Ishikawa (cell line): ENCODE data around the gene NRL.

Experiments used
- CEBPB ChIP-seq: IDR thresholded peaks from 2 replicates; pipeline ENCODE4 v1.6.1; 2012
- CREB1 ChIP-seq: IDR thresholded peaks from 2 replicates; pipeline ENCODE4 v1.6.1; 2012; ENCODE audit warnings: low read depth
- EGR1 ChIP-seq: IDR thresholded peaks from 2 replicates; pipeline ENCODE4 v1.6.1; 2012
- EP300 ChIP-seq: IDR thresholded peaks from 2 replicates; pipeline ENCODE4 v1.6.1; 2012; ENCODE audit warnings: borderline replicate concordance
- FOXM1 ChIP-seq: IDR thresholded peaks from 2 replicates; pipeline ENCODE4 v1.6.1; 2012; ENCODE audit warnings: low read depth, borderline replicate concordance
- NFIC ChIP-seq: IDR thresholded peaks from 2 replicates; pipeline ENCODE4 v1.6.1; 2012
- RAD21 ChIP-seq: IDR thresholded peaks from 2 replicates; pipeline ENCODE4 v1.6.1; 2012; ENCODE audit warnings: low read depth
- TAF1 ChIP-seq: IDR thresholded peaks from 2 replicates; pipeline ENCODE4 v1.6.1; 2012; ENCODE audit warnings: low read depth, mild to moderate bottlenecking
- TCF12 ChIP-seq: IDR thresholded peaks from 2 replicates; pipeline ENCODE4 v1.6.1; 2012; ENCODE audit warnings: low read depth
- TEAD4 ChIP-seq: IDR thresholded peaks from 2 replicates; pipeline ENCODE4 v1.6.1; 2012
- YY1 ChIP-seq: IDR thresholded peaks from 2 replicates; pipeline ENCODE4 v1.6.1; 2012; ENCODE audit warnings: low read depth
- ZBTB7A ChIP-seq: IDR thresholded peaks from 2 replicates; pipeline ENCODE4 v1.6.1; 2012; ENCODE audit warnings: low read depth
- TF ChIP-seq, protein P1 (sequence below): IDR thresholded peaks from 2 replicates; pipeline ENCODE4 v1.6.1; 2012; ENCODE audit warnings: low read depth, mild to moderate bottlenecking
- TF ChIP-seq, protein P2 (sequence below): IDR thresholded peaks from 2 replicates; pipeline ENCODE4 v1.6.1; 2012
- TF ChIP-seq, protein P3 (sequence below): IDR thresholded peaks from 2 replicates; pipeline ENCODE4 v1.6.1; 2012

NRL gene

DNA sequence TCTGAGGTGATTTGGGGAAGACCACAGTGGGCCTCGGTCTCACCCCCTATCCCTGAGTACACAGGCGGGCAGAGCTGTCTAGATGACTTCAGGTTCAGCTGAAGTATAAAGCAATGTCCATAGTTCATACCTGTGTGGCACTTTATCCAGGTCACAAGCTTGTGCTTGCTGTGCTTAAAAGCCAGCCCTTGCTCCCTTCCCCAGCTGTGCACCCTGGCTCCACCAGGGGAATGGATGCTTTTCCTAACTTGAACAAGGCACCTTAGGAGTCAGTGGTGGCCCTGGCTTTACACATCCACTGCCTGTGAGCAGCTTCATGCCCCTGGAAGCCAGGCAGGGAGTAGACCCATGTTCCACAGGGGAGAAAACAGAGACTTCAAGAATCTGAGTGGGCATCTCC, 57.5 kb downstream of the NRL start:
- no peak for TF ChIP-seq CREB1
- no peak for TF ChIP-seq NFIC
- TF ChIP-seq TCF12: no peak
- no peak for TF ChIP-seq CEBPB
- no peak for TF ChIP-seq YY1
- TF ChIP-seq FOXM1: no peak

DNA sequence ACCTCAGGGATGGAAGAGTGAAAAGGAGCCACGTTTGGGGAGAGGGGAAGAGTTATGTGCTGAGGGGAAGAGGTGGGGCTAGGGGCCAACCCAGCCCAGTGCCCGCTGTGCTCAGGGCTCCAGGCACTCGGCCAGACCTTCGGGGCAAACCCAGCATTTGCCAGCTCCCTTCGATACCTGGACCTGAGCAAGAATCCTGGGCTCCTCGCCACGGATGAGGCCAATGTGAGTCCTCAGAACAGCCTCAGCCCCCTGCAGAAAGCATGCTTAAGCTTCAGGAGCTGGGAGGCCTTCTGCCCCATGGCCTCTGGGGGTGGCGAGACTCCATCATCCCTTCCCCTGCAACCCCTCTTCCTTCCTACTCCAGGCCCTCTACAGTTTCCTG, 58.0 kb downstream of the NRL start:
- TF ChIP-seq EGR1: no peak
- no peak for TF ChIP-seq TAF1
- no peak for TF ChIP-seq FOXM1
- no peak for TF ChIP-seq TCF12
- no peak for TF ChIP-seq YY1
- no peak for TF ChIP-seq RAD21
- no peak for TF ChIP-seq ZBTB7A
- TF ChIP-seq, protein P1, sequence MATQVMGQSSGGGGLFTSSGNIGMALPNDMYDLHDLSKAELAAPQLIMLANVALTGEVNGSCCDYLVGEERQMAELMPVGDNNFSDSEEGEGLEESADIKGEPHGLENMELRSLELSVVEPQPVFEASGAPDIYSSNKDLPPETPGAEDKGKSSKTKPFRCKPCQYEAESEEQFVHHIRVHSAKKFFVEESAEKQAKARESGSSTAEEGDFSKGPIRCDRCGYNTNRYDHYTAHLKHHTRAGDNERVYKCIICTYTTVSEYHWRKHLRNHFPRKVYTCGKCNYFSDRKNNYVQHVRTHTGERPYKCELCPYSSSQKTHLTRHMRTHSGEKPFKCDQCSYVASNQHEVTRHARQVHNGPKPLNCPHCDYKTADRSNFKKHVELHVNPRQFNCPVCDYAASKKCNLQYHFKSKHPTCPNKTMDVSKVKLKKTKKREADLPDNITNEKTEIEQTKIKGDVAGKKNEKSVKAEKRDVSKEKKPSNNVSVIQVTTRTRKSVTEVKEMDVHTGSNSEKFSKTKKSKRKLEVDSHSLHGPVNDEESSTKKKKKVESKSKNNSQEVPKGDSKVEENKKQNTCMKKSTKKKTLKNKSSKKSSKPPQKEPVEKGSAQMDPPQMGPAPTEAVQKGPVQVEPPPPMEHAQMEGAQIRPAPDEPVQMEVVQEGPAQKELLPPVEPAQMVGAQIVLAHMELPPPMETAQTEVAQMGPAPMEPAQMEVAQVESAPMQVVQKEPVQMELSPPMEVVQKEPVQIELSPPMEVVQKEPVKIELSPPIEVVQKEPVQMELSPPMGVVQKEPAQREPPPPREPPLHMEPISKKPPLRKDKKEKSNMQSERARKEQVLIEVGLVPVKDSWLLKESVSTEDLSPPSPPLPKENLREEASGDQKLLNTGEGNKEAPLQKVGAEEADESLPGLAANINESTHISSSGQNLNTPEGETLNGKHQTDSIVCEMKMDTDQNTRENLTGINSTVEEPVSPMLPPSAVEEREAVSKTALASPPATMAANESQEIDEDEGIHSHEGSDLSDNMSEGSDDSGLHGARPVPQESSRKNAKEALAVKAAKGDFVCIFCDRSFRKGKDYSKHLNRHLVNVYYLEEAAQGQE: no peak

DNA sequence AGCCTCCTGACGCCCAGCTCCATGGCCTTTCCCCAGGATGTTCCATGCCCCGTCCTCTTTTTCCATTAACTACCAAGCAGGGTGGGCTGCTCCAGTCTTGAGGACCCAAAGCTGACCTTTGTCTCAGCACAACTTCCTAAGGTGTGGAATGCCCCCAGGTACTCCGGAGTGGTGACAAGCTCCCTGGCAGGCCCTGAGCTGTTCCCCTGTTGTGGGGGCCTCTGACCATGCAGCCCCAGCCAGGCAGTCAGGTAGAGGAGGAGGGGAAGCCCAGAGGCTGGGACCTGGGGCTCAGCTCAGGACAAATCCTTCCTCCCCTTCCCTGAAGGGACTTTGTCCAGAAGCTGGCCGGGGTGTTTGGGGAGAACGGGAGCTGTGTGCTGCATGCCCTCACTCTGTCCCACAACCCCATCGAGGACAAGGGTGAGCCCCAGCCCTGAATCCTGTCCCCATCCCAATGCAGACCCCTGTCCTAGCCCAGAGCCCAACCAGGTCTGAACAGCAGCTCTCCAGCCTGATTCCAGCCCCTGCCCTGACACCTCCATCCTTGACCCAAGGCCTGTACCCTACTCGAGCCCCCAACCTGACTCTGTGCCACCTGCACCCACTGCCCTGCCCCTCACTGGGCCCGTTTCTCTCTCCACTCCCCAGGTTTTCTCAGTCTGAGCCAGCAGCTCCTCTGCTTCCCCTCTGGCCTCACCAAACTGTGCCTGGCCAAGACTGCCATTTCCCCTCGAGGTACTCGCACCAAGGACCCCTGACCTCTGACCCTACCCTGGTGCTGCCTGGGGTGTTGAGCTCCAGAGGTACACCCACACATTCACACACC, 58.6 kb downstream of the NRL start:
- TF ChIP-seq YY1 (no peak), CEBPB (no peak), TCF12 (no peak)

DNA sequence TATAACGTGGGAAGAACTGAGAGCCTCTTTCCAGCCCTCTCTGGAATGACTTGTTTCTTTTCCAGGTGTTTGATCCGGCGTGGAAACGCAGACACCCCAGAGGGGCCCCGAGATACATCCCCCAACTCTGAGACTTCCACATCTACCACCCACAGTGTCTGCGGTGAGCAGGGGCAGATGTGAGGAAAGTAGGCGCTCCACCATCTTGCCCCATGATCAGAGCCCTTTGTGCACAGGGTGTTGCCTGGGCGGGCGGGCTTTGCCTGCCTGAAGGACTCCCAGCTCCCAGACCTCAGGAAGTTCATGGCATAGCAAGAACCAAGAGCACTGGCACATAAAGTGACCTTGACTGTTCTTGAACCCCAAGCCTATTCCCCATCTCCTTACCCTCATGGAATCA, 60.1 kb downstream of the NRL start:
- TF ChIP-seq, protein P2, sequence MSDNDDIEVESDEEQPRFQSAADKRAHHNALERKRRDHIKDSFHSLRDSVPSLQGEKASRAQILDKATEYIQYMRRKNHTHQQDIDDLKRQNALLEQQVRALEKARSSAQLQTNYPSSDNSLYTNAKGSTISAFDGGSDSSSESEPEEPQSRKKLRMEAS: no peak
- no peak for TF ChIP-seq YY1
- no peak for TF ChIP-seq EGR1

DNA sequence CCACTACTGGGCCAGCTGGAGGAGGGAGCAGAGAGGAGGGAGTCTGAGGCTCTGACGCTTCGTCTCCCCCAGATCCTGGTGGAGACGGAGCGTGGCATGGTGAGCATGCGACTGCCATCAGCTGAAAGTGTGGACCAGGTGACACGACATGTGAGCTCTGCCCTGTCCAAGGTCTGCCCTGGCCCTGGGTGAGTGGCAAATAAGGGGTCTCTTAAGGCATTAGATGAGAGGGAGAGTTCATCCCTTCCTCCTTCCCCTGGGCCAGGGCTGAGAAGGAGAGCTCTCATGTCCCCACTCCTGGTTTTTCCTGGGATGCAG, 60.5 kb downstream of the NRL start:
- TF ChIP-seq CEBPB (no peak), EGR1 (no peak), TAF1 (no peak), EP300 (no peak), RAD21 (no peak), NFIC (no peak), TCF12 (no peak), YY1 (no peak), ZBTB7A (no peak), FOXM1 (no peak)
- TF ChIP-seq, protein P2: no peak
- TF ChIP-seq, protein P3, sequence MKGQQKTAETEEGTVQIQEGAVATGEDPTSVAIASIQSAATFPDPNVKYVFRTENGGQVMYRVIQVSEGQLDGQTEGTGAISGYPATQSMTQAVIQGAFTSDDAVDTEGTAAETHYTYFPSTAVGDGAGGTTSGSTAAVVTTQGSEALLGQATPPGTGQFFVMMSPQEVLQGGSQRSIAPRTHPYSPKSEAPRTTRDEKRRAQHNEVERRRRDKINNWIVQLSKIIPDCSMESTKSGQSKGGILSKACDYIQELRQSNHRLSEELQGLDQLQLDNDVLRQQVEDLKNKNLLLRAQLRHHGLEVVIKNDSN: no peak
- TF ChIP-seq, protein P1: no peak

DNA sequence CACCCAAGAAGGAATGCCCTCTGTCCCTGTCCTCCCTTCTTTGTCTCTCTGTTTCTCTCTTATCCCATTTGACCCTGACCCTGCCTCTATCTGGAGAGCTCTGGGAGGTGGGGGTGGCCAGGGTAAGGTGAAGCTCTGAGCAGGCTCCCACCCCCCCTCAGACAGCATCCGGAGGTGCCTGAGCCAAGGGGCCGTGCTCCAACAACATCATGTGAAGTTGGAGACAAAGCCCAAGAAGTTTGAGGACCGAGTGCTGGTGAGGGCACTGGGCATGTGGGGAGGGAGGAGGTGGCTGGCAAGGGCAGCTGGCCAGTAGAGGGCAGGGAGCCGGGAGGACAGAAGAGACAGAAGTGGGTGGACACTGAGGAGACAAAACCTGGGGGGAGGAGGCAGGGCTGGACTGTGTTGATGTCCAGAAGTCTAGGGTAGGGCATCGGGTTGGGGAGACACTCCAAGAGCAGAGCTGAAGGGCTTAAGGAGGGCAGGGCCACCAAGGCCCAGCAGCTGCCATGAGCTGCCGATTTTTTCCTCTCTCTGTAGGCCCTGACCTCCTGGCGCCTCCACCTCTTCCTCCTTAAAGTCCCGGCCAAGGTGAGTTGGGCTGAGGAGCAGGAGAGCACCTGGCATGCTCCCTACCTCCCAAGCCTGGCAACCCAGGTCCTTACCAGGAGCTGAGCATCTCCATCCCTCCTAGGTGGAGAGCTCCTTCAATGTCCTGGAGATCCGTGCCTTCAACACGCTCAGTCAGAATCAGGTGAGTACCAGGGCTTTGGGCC, 61.0 kb downstream of the NRL start:
- TF ChIP-seq TAF1: no peak
- no peak for TF ChIP-seq CEBPB
- TF ChIP-seq NFIC: no peak
- TF ChIP-seq YY1: no peak
- TF ChIP-seq ZBTB7A: no peak
- TF ChIP-seq, protein P1: no peak
- no peak for TF ChIP-seq TEAD4
- TF ChIP-seq, protein P2: no peak
- TF ChIP-seq EP300: no peak
- no peak for TF ChIP-seq TCF12
- no peak for TF ChIP-seq RAD21
- no peak for TF ChIP-seq CREB1
